NCI-H1092 treated with DMSO at 0.1 percent for 48 hours (cell line): ENCODE data around the gene CADPS2.
"Not testable (repeated sequence)": the region's sequence is repeated elsewhere in the genome, so short reads cannot be mapped to it uniquely, and the experiment has no call there.

Experiments
- DNase-seq: peaks from one replicate; lab custom pipeline; 2025; lab: John Stamatoyannopoulos, UW

CADPS2 gene

GRCh38 chr7:122284608-122285007 is 601.7 kb downstream of the CADPS2 start:
- DNase-seq: not testable (repeated sequence)

- no peak for DNase-seq
These were observed 613.1 kb downstream of the CADPS2 start for GRCh38 chr7:122273117-122273516.

GRCh38 chr7:122269241-122269640 is 617.0 kb downstream of the CADPS2 start:
- DNase-seq: no peak
